Body of pancreas (tissue), 4 donors: ENCODE results near the gene KLRC1. TPM values are rescaled to one million over a fixed set of nuclear protein-coding genes. Genes with fewer than 3 reads are reported as not detected.
"Not testable (repeated sequence)": the region's sequence is repeated elsewhere in the genome, so short reads cannot be mapped to it uniquely, and the experiment has no call there.

Experiments
- ATAC-seq: fragments of 150-250 bp; one replicate; pipeline ENCODE4 v1.9.1; 2016
- DNase-seq, 4 donors: peaks; one replicate each; pipeline ENCODE4 v3.0.0-alpha.2; 2019
- H3K27ac ChIP-seq, 4 donors: fragments of 200-600 bp; sonication (generic); 1 replicate in 3 of 4; 2 replicates in 1 of 4; pipeline versions ENCODE4 v1.5.1 to v1.6.1; 2016 to 2019; ENCODE audit warnings: mild to moderate bottlenecking in 1 of 4, mixed read lengths in 1 of 4, moderate library complexity in 1 of 4
- H3K27me3 ChIP-seq, 2 donors: fragments of 200-600 bp; sonication (generic); one replicate each; pipeline ENCODE4 v1.6.0; 2016; ENCODE audit warnings: mild to moderate bottlenecking in 1 of 2
- H3K36me3 ChIP-seq, 2 donors: fragments of 200-600 bp; sonication (generic); replicated peaks in 1 of 2; 2 replicates each; pipeline ENCODE4 v1.5.1; 2016; ENCODE audit warnings: low read depth in 2 of 2; ENCODE audit not compliant: insufficient read depth in 1 of 2
- H3K4me1 ChIP-seq: fragments of 200-600 bp; sonication (generic); one replicate; pipeline ENCODE4 v1.6.0; 2016
- H3K4me3 ChIP-seq, 2 donors: fragments of 200-600 bp; sonication (generic); 1 replicate in 1 of 2; 2 replicates in 1 of 2; pipeline ENCODE4 v1.5.1; 2016 to 2019
- H3K9me3 ChIP-seq, 3 donors: fragments of 200-600 bp; sonication (generic); 1 replicate in 2 of 3; 2 replicates in 1 of 3; pipeline ENCODE4 v1.5.1; 2016
- CTCF ChIP-seq, 7 experiments: fragments of 450-650 bp in 4 of 7; fragments of 200-600 bp in 3 of 7; sonication (generic) in 3 of 7; IDR thresholded peaks; one replicate each; pipeline ENCODE4 v1.5.1; 2016 to 2019; ENCODE audit warnings: antibody characterized with exemption in 7 of 7
- POLR2A ChIP-seq, 3 donors: fragments of 450-650 bp; IDR thresholded peaks; one replicate each; pipeline ENCODE4 v1.6.1; 2016; ENCODE audit warnings: antibody characterized with exemption in 3 of 3, mild to moderate bottlenecking in 2 of 3
- WGBS, 2 donors: methylation state at CpG; one replicate each; pipeline ENCODE4 v1.1.5; 2017; 5-methylcytosine and 5-hydroxymethylcytosine counted together
- intact Hi-C: fragments of 100-400 bp; cut with DNase I; formaldehyde crosslinking; loops from one replicate; pipeline ENCODE4 v1.15.1; 2023
- total RNA-seq, 2 donors: library from RNA; depleted of rRNA; stranded (reverse); fragments of >200 nt; gene quantifications; one replicate each; pipeline ENCODE4 v1.1.0, GENCODE V29; 2016

The KLRC1 gene
- under 1 TPM in 1 of 2 donors, not detected in 1; 0.52 TPM for total RNA-seq

GRCh38 chr12:10453156-10453555 lies at the start of gene KLRC1:
KLRC1 (minus strand) TSS chr12:10453377; CDS start chr12:10451156, 2,221 bp downstream.
- Histone ChIP-seq H3K4me1 (no peaks in the 10 kb centered on the region), H3K36me3 (no peaks in the 10 kb centered on the region), H3K9me3 (peaks cover 0 to 16% (median 0%) of the 10 kb centered on the region in 3 donors), H3K27me3 (no peaks in the 10 kb centered on the region), H3K27ac (no peak within 1 kb of the TSS), H3K4me3 (no peak within 1 kb of the TSS)
- WGBS, 2 donors: 46 to 50% methylated on average over 2 of the region's 2 CpGs
- intact Hi-C loops: no loop called here
- DNase-seq: no peak
- ATAC-seq: no peak
- TF ChIP-seq POLR2A (IDR thresholded peaks at IDR 0.05) (no peak), CTCF (IDR thresholded peaks at IDR 0.05) (no peak)

- Histone ChIP-seq H3K27ac (no peak overlapping the region), H3K4me1 (no peaks in the 10 kb centered on the region), H3K27me3 (no peaks in the 10 kb centered on the region), H3K9me3 (no peaks in the 10 kb centered on the region), H3K36me3 (no peaks in the 10 kb centered on the region), H3K4me3 (no peak overlapping the region)
- TF ChIP-seq POLR2A (IDR thresholded peaks at IDR 0.05) (no peak), CTCF (IDR thresholded peaks at IDR 0.05) (peak in 2 of 7 experiments; percentile 2 to 6)
- 31 to 32% methylated on average over 3 of the region's 3 CpGs for WGBS, 2 donors
- no peak for DNase-seq
- intact Hi-C loops: no loop called here
- ATAC-seq: no peak
These were observed 47.9 kb upstream of the KLRC1 start for GRCh38 chr12:10501030-10501429.

GRCh38 chr12:10498042-10498441 lies 44.9 kb upstream of the KLRC1 start:
- Histone ChIP-seq H3K36me3 (no peaks in the 10 kb centered on the region), H3K27ac (no peak overlapping the region), H3K4me1 (no peaks in the 10 kb centered on the region), H3K27me3 (no peaks in the 10 kb centered on the region), H3K9me3 (no peaks in the 10 kb centered on the region), H3K4me3 (no peak overlapping the region)
- WGBS, 2 donors: 3 to 24% methylated on average over 1 of the region's 1 CpG
- TF ChIP-seq POLR2A (IDR thresholded peaks at IDR 0.05): no peak
- TF ChIP-seq CTCF (IDR thresholded peaks at IDR 0.05): no peak
- DNase-seq (no peak), ATAC-seq (no peak)
- intact Hi-C loops: no loop called here

GRCh38 chr12:10497602-10498001 lies 44.4 kb upstream of the KLRC1 start:
- intact Hi-C loops: no loop called here
- no peak overlapping the region for H3K27ac ChIP-seq
- H3K36me3 ChIP-seq: no peaks in the 10 kb centered on the region
- ATAC-seq: no peak
- WGBS, 2 donors: 34 to 36% methylated on average over 2 of the region's 2 CpGs
- no peaks in the 10 kb centered on the region for H3K9me3 ChIP-seq
- no peaks in the 10 kb centered on the region for H3K4me1 ChIP-seq
- no peak for TF ChIP-seq POLR2A (IDR thresholded peaks at IDR 0.05)
- TF ChIP-seq CTCF (IDR thresholded peaks at IDR 0.05): no peak
- H3K27me3 ChIP-seq: no peaks in the 10 kb centered on the region
- DNase-seq: peak in 1 of 4 donors; percentile 10
- no peak overlapping the region for H3K4me3 ChIP-seq

GRCh38 chr12:10491766-10492165 lies 38.6 kb upstream of the KLRC1 start:
- DNase-seq: no peak
- no peak for TF ChIP-seq POLR2A (IDR thresholded peaks at IDR 0.05)
- TF ChIP-seq CTCF (IDR thresholded peaks at IDR 0.05): no peak
- no peak overlapping the region for H3K27ac ChIP-seq
- no peaks in the 10 kb centered on the region for H3K4me1 ChIP-seq
- H3K9me3 ChIP-seq: peaks cover 0 to 3% (median 0%) of the 10 kb centered on the region in 3 donors
- H3K36me3 ChIP-seq: no peaks in the 10 kb centered on the region
- ATAC-seq: no peak
- intact Hi-C loops: no loop called here
- 60 to 67% methylated on average over 4 of the region's 4 CpGs for WGBS, 2 donors
- no peak overlapping the region for H3K4me3 ChIP-seq
- no peaks in the 10 kb centered on the region for H3K27me3 ChIP-seq

- H3K4me1 ChIP-seq, H3K27me3 ChIP-seq, DNase-seq, intact Hi-C loops, H3K36me3 ChIP-seq, ATAC-seq, H3K4me3 ChIP-seq, H3K9me3 ChIP-seq, H3K27ac ChIP-seq: not testable (repeated sequence)
- WGBS, 2 donors: 61 to 82% methylated on average over 2 of the region's 2 CpGs
These were observed 34.2 kb upstream of the KLRC1 start for GRCh38 chr12:10487328-10487727.

- H3K4me3 ChIP-seq, H3K27ac ChIP-seq, H3K27me3 ChIP-seq, ATAC-seq, H3K4me1 ChIP-seq, H3K9me3 ChIP-seq, DNase-seq, H3K36me3 ChIP-seq, intact Hi-C loops: not testable (repeated sequence)
- 50% methylated on average over 2 of the region's 2 CpGs; no CpG with 5 or more reads in 1 of the 2 donors for WGBS, 2 donors
These were observed 28.7 kb upstream of the KLRC1 start for GRCh38 chr12:10481901-10482300.
